ENCODE measurements around the gene PACSIN3.
"Not testable (repeated sequence)": the region's sequence is repeated elsewhere in the genome, so short reads cannot be mapped to it uniquely, and the experiment has no call there.

The PACSIN3 gene

DNA sequence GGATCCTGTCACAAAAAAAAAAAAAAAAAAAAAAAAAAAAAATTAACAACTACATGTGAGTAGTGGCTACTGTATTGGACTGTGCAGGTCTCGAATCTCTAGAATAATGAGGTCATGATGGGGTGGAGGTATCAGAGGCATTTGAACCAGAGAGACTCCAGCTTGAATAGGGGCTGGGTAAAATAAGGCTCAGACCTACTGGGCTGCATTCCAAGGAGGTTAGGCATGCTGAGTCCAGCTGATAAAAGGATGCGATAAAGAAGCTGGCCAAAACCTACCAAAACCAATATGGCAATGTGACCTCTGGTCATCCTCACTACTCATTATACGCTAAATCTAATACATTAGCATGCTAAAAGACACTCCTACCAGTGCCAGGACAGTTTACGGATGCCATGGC is 5.9 kb upstream of the PACSIN3 start:
- TF ChIP-seq, protein P1, sequence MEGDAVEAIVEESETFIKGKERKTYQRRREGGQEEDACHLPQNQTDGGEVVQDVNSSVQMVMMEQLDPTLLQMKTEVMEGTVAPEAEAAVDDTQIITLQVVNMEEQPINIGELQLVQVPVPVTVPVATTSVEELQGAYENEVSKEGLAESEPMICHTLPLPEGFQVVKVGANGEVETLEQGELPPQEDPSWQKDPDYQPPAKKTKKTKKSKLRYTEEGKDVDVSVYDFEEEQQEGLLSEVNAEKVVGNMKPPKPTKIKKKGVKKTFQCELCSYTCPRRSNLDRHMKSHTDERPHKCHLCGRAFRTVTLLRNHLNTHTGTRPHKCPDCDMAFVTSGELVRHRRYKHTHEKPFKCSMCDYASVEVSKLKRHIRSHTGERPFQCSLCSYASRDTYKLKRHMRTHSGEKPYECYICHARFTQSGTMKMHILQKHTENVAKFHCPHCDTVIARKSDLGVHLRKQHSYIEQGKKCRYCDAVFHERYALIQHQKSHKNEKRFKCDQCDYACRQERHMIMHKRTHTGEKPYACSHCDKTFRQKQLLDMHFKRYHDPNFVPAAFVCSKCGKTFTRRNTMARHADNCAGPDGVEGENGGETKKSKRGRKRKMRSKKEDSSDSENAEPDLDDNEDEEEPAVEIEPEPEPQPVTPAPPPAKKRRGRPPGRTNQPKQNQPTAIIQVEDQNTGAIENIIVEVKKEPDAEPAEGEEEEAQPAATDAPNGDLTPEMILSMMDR (IDR thresholded peaks at IDR 0.05; ENCODE audit: low read depth, low read length, missing control alignments), result no peak
- H3K4me3 ChIP-seq (replicated peaks; ENCODE audit: low read depth, low read length), result no peak overlapping the region
- DNase-seq (ENCODE audit: extremely low read depth, low read depth), result no peak

DNA sequence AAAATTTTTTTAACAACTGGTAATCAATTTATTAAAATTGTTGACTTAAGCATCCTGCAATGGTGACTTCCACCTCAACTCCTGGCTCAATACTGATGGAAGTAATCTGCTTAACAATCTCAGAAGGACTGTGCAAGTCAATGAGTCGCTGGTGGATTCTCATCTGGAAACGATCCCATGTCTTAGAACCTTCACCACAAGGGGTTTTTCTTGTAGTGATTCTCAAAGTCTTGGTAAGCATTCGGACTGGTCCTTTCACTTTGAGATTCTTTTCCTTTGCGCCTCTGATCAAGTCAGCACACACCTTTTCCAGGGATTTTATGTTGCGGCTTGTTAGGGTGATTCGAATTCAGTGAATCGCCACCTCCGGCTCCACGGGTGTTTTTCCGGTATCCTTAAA is 4.9 kb upstream of the PACSIN3 start:
- not testable (repeated sequence) for H3K4me3 ChIP-seq (replicated peaks; ENCODE audit: low read depth, low read length); DNase-seq (ENCODE audit: extremely low read depth, low read depth)

DNA sequence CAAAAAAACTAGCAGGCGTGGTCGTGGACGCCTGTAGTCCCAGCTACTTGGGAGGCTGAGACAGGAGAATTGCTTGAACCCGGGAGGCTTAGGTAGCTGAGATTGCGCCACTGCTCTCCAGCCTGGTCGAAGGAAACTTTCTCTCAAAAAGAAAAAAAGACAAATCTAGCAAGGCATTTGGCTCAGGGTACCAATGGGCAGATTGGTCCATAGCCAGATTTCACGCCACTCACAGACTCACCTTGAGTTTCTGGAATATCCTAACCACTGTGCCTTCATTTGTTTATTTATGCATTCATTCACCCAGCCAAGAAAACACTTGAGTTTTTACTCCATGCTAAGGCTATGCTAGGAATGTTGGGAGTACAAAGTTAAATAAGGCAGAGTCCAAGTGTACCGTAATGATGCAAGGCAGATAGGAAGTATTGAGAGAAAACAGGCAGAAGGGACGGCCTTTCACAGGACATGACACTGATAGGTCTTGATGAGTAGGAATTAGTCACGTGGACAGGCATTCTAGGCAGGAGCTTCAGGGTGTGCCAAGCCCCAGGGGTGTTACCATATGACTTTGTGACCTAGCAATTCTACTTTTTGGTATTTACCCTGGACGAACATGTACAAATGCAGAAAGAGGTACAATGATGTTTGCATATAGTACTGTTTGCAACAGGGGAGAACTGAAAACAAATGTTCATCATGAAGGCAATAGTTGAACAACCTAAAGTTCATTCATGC is 3.0 kb upstream of the PACSIN3 start:
- TF ChIP-seq, protein P1 (IDR thresholded peaks at IDR 0.05; ENCODE audit: low read depth, low read length, missing control alignments), result no peak
- no peak overlapping the region for H3K4me3 ChIP-seq (replicated peaks; ENCODE audit: low read depth, low read length)
- DNase-seq (ENCODE audit: extremely low read depth, low read depth), result no peak

DNA sequence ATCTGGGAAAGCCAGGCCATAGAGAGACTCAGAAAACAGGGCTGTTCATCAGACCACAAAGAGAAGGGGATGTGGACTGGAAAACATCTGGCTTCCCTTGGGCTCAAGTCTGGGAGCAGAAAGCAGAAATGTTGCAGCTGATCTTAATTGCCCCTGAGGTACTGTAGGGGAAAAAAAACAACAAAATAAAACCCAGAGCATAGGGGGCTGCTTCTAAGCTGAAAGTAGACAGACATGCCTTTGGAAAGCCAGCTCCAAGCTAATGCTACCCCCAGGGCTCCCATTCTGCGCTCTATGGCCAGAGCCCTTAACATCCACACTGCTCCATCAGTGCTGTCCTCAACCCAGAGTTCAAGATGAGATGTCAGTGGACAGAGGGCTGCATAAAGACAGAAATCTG is 2.0 kb upstream of the PACSIN3 start:
- H3K4me3 ChIP-seq (replicated peaks; ENCODE audit: low read depth, low read length), result no peak overlapping the region
- DNase-seq (ENCODE audit: extremely low read depth, low read depth), result no peak
- TF ChIP-seq, protein P1 (IDR thresholded peaks at IDR 0.05; ENCODE audit: low read depth, low read length, missing control alignments), result no peak

DNA sequence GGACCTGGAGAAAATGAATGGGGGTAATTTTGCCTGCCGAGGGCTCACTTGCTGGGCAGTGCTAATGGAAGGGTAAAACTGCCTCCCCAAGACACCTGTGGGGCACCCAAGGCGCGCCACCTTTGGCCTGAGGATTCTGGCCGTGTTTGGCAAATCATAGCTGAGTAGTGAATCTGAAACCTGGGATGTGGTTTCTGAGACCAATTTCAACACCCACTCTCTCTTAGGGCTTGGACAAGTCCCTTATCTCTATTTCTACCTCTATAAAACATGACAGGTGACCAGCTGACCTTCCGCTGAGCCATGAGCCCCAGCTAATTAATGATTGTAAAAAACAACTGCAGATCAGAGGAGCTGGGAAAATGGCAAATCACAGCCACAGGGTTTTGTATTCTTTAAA is 1.5 kb upstream of the PACSIN3 start:
- TF ChIP-seq, protein P1 (IDR thresholded peaks at IDR 0.05; ENCODE audit: low read depth, low read length, missing control alignments), result no peak
- H3K4me3 ChIP-seq (replicated peaks; ENCODE audit: low read depth, low read length), result peak overlapping the region; percentile 81

DNA sequence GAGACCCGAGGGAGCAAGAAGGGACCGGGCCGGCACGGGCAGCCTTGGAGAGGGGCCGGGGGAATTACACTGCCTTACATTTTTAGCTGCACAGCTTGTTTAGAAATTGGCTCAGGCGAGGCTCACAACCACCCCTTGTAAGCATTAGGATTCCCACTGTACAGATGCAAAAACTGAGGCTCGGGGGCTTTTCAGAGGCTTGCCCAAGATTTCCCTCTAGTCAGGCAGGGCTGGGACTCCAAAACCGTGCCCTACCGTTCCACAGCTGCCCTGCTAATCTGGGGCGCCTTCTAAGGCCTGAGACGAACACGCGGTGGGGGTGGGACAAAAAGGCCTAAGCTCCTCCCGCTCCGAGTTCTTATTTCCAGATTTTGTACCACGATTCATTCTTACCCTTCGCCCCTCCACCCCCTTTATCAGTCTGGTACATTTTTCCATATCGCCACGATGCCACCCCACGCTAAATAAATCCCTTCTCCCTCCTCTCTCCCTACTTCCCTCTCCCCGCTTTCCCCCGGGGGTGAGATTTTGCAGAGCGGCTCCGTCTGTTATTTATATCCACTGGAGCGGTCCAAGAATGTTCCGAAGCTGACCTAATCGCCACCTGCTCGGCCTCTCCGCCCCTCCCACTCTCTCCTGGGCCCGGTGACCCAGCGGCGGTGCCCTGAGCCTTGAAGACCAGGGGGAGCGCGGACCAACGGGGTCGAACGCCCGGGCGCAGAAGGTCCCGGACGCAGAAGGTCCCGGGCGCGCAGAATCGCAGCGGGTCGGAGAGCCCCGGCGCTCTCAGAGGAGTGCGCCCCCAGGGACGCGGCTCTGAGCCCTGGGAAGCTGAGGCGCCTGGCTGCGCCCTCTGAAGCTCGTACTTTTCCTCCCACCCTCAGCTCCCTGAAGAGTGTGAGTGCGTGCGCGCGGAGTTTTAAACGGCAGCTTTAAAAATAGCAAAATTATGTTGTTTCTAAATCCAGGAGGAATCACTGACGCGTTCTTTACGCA is 764 bp upstream of the PACSIN3 start:
- peak overlapping the region; percentile 81 for H3K4me3 ChIP-seq (replicated peaks; ENCODE audit: low read depth, low read length)
- TF ChIP-seq, protein P1 (IDR thresholded peaks at IDR 0.05; ENCODE audit: low read depth, low read length, missing control alignments), result no peak
- DNase-seq (ENCODE audit: extremely low read depth, low read depth), result no peak

More for the DNA sequence above, 1.5 kb upstream of the PACSIN3 start:
- no peak for DNase-seq (ENCODE audit: extremely low read depth, low read depth)

Measured in HFF-Myc (cell line).